Globus pallidus (tissue), 1 donor: Measurements from ENCODE around the gene APCDD1L.

Experiments
- DNase-seq: peaks from one replicate; pipeline ENCODE4 v3.0.0-alpha.2; 2015; ENCODE audit warnings: low spot score

The APCDD1L gene

DNA sequence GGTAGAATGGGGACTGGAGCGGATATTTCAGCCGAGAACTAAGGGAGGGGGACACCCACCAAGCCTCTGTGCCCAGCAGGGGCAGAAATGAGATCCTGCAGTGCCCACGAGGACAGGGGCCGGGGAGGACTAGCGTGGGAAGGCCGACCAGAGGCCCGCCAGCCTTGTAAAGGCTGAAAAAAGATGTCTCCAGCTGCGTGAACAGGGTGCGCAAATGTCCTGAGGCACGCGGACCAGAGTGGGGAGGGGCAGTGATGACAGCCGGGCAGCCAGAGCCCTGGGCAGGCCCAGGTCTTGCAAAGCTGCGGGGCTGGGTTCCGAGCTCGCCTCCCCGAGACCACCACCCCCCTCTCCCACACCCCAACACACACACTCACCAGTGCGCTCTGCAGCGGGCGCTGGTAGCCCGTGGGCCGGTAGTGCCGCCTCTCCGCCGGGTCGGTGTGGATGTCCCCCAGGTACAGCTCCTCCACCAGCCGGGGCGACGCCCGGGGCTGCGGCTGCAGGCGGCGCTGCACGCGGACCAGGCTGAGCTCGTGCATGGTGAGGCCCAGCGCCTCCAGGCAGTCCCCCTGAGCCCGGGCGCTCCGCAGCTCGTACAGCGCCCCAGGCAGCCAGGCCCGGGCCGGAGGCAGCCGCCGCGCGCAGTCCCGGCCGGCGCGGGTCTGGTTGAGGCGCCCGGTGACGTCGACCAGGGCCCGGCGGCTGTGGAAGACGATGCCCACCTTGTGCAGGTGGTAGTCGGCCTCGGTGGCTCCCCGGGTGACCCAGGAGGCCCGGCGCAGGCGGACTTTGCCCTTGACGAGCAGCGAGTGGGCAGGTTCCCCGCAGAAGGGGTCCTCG is 48.2 kb downstream of the APCDD1L start:
- DNase-seq: no peak

DNA sequence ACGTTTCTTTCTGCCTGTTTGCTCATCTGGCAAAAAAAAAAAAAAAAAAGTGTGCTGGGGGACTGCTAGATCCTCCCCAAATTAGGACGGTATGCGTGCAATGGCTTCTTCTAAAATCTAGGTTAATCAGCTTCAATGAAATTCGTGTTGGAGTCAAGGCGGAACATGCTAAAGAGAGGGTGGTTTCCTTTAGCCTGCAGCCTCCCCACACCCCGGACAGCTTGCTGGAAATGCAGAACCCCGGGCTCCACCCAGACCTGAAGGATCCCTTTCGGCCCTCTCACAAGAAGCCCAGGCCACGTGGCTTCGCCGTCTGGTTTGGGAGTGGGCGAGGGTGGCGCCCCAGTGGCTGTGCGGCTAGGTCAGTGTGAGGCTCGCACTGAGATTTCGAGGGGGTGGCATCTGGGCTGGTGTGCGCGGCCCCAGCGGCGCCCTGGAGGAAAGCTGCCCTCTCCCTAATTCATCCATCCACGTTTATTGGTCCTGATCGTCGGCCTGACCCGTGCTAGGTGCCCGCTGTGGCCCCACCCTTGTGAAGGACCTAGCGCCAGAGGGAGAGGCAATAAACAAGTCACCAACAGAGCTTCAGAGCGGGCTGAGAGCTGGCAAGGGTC is 49.0 kb downstream of the APCDD1L start:
- no peak for DNase-seq

DNA sequence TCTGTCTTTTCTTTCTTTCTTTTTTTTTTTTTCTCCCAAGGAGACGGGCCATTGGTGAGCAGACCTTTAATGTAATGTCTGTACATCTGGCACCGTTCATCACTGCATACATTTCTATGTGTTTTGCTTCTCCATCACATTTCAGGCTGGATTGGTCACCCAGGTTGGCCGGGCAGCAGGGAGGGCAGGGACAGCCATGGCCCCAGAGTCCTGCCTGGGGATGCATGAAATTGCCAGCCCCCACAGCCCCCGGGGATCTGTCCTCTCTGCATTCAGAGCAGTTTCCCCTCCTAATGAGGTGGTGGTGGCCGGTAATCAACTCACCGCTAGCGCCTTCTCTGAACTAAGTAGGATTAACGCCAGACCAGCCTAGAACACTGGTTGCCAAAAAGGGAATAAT is 50.4 kb downstream of the APCDD1L start:
- no peak for DNase-seq

DNA sequence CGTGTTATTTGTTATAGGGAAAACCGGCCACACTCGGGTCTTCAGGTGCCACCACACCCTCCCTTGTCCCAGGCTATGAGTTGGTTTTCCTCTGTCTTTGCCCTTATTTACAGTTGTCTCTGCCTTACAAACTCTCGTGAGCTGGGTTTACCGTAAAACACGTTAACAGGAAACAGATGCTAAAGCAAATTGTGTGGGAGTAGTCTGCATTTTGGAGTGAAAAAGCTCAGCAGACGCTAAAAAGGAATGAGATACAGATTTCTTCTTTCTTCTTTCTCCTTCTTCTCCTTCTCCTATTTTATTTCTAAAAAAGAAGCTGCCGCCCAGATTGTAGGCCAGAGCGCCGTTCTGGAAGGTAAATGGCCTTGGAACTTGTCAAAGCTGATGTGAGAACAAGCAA is 51.9 kb downstream of the APCDD1L start:
- DNase-seq: no peak

DNA sequence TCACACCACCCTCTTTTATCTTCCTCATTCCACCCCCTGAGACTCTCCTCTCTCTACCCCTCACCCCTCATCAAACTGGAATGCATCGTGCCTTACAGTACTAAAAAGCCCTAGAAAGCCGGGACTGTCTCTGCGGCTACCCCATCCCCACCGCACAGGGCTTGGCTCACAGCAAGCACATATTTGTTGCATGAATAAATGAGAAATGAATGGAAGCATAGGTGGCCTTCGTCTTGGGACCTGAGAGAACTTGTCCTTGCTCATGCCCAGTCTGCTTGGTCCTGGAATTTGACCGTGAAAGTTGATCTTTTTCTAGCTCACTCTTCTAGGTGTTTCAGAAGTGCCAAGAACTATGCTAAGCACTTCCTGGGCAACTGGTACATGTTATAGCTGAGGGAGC is 53.3 kb downstream of the APCDD1L start:
- no peak for DNase-seq

DNA sequence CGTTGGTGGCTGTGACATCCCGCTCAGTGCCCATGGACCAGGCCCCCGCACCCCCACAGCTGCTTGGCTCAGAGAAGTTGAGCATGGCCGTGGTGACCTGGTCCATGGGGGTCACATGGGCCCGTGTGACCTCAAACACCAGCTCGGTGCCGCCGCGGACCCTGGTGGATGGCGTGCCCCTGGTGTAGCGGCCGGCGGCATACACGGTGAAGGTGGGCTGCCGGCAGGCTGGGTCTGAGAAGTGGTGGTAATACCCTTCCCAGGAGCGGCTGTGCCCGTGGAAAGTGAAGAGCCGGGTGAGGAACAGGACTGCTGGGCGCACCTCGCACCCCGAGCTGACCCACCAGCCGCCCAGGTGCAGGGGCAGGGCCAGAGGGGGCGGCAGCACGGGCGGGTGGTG is 54.1 kb downstream of the APCDD1L start:
- DNase-seq: no peak

DNA sequence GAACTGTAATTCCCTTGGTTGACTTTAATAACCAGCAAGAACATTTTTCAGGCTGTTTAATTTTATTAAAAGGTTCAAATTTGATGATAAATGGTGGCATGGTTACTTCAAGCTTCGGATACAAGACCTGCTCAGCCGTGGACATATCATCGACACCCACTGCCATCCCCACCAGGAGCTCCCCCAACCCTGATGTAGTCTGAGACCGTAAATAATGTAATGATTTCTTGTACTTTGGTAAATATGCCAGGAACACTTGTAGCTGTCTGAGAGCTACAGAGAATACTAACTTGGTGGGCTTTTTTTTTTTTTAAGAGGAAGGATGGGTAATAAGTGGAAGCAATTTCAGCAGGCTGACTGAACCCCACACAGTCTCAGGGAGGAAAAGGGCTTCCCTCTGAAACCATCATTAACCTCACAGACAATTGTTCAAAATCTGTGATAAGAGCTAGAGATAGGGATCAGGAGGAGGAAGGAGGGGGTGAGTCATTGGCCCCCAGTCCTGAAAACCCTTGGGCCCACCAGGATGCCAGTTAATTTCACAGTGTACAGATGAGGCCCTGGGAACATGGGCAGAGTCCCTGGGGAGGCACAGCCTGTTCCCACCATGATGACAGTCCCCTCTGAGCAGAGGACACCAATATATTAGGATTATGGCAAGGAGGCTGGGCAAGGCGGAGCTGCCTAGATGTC is 56.0 kb downstream of the APCDD1L start:
- no peak for DNase-seq

DNA sequence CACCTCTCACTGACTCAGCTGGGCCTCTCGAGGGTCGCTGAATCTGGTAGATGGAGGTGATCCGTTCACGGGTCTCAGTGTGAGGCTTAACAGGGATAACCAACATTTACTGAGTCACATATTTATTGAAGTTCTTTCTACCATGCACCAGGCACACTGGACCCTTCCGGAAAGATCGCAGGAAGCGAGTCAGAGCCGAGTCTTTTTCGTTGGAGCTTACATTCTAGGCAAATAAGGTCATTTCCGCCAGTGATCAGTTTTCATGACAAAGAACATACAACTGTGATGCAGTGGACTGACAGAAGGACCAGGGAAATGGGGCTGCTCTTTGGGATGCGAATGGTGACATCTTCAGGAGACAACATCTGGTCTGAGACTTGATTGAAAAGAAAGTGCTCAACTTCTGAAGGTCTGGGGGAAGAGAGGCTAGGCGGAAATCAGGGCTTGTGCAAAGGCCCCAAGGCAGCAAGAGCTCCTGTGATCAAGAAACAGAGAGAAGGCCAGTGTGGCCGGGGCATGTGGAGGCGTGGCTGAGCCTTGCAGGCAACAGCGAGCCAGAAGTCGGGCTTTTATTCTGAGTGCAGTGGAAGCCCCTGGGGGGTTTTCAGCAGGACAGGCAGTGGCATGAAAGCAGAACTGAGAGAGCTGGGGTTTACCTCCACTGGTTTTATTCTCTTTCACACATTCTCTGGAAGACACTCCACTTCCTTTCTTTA is 56.7 kb downstream of the APCDD1L start:
- no peak for DNase-seq

DNA sequence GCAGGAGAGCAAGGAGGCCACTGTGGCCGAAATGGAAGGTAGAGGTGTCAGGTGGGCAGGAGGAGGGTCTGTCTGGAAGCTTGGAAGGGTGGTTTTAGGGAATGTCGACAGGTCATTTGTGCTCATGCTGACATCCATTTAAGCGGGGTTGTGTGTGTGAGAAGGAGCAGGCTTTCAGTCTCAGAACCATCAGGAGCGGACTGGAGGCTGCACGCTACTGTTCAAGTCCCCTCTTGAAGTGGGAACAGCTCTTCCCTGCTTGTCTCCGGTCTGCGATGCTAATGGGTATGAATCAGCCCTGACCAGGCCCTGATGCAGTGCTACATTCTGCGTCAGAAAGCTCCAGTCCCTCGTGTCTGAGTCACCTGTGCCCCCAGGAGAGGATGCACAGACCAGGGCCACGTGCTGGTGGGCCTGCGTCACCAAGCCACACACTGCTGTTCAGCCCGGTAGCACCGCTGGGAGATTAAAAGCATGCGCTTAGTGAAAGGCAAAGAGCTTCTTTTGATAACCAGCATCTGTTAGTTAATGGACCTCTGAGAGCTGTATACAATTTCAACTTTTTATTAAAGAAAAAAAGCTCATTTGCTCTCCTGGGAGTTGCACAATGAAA is 58.0 kb downstream of the APCDD1L start:
- DNase-seq: no peak

DNA sequence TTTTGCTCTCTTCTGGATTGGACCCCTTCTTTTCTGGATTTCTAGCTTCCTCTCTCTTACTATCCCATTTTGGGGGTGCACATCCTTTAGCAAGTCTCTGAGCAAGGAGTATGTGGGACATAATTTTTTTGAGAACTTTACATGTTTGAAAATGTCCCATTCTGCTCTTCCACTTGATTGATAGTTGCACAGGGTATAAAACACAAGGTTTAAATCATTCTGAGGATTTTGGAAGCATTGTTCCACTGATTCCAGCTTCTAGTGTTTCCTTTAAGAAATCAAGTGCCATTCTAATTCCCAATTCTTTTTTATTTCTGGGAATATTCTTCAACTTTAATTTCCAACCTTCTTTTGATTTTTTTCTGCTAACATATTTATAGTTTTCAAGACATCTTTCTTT is 60.7 kb downstream of the APCDD1L start:
- DNase-seq: no peak

DNA sequence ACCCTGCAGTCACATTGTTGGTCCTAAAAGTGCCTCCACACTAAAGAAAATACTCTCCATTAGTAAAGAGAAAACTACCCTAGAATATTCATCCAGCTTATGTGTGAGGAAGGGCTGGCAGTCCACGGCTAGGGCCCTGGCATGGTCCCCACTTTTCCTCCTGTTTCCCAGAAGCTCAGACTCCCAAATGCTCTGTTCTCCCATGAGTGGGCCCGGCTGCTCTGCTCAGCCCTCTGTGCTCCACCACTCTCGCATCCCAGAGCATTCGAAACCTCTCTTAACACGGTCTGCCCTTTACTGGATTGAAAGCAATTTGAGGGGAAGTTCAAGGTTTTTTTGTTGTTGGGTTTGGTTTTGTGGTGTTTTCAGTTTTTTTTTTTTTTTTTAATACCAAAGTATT is 61.8 kb downstream of the APCDD1L start:
- DNase-seq: no peak

DNA sequence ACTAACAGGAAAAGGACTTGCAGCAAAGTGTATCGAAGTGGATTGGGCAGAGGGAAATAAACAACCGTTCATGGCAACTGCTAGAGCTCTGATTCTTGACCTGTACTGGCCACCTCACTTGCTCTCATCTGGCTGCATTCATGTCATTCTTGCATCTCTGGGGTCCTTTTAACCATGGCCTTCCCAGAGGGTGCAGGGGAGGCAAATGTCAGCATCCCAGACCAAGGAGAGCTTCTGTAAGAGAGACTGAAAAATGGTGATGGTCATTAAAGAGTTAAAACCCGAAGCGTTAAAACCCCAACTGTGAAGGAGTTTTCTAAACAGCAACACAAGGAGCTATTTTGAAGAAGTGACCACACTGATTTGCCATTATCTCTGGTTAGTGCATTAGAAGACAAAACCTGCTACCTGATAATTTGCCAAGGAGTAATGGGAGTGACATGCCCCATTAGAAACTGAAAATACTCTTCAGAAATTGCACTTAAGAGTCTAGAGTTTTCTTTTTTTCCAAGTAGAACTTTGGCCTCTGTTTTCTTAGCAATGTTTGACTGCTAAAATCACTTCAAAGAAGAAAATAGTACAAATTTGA is 62.4 kb downstream of the APCDD1L start:
- no peak for DNase-seq

DNA sequence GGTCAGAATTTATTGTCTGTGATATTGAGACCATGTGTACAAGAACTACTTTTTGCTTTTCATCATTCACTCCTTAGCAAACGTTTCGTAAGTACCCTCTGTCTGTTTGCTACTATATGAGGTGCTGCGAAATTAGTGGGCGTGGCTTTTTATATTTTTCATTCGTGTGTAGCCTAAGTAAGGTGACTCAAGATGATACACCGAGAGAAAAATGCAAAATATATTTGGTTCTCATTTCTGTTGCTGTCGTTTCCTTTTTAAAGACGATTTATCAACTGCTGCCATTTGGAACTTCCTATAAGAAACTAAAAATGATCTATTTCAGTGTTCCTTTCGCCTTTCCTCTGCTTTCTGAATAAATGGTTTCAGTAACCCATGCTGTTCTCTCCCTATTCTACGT is 64.9 kb downstream of the APCDD1L start:
- DNase-seq: no peak

DNA sequence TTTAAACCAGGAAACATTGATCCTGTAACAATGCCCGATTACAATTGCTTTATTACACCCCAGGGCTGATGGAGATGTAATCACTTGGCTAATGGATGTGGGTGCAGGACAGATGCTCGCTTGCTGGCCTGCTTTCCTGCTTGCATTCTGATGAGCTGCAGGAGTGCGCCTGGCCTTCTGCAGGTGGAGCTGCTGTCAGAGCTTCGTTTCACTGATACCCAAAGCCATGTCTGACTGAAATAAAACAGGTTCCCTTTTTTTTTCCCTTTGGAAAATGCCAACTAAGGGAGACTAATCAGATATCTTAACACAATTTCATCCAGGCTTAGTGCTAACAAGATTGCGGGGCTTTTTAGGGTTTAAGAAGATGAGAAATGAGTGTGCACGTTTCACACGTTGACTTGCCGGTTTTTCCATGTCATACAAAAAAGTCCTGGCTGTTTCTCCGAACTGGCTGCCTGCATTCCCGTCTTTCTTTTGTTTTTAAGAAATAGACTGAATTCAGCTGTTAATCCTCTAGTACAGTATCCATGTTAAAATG is 65.4 kb downstream of the APCDD1L start:
- DNase-seq: no peak

DNA sequence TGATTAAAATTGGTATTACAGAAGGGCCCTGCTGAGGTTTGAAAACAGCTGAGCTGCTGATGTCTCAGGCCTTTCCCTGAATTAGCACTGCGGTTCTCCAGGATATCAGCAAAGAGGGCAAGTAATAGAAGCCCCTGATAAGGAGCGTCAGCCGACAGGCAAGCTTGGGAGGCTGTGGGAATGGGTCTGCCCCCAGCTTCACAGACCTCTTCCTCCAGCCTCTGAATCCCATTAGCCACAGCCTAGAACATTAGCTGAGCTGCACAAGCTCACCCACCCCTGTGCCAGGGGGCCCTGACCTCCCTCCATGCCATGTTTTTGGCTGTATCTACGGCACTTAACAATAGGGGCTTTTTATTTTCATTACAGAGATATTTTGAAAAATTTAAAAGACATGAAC is 66.2 kb downstream of the APCDD1L start:
- no peak for DNase-seq

DNA sequence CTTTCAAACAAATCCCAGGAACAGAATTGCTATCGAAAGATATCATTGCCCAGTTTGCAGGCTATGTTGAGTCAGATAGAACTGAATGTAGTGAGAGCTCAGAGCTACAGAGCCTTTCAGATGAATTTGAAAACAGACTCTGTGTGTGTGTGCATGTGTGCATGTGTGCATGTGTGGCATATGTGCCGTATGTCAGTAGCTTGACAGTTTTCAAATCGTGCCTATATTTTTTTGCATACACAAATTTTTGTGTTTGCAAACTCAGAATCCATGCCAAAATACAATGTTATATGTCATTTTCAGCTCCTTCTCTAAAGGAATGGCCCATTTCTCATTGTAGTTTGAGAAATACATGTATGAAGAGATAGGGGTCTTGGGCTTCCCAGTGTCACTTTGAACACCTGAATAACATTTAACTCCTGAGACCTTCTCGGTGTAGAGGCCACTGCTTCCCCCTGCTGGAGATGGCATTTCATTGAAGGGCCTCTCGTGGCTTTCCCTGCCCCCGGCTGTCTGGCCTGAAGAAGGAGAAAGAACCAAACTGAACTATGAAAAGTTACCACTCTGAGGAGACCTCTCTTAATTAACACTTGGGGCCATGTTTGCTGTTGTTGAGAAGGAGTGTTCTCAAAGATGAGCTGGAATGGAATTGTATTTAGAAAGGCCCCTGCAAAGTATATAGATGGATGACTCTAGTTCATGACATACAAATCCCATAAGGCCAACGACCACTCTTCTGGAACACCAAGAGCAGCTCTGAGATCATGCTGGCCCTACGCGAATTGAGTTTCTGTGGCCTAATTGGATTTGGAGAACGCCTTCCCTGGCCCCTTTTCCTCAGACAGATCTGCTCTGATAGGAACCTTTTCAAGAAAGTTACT is 67.4 kb downstream of the APCDD1L start:
- DNase-seq: peak; percentile 20

DNA sequence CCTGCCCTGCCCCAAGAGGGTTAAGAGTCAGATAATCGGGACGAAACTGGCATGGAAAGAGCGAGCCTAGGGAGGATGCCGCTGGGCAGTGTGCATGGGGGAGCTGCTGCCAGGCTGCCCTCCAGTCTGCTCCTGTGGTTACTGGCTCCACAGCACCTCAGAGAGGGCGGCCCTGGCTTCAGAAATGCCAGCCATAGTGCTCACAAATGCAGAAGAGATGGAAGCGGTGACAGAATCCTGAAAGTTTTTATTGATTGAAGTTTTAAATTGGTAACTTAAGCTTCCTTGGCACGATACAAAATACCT is 68.3 kb downstream of the APCDD1L start:
- no peak for DNase-seq

DNA sequence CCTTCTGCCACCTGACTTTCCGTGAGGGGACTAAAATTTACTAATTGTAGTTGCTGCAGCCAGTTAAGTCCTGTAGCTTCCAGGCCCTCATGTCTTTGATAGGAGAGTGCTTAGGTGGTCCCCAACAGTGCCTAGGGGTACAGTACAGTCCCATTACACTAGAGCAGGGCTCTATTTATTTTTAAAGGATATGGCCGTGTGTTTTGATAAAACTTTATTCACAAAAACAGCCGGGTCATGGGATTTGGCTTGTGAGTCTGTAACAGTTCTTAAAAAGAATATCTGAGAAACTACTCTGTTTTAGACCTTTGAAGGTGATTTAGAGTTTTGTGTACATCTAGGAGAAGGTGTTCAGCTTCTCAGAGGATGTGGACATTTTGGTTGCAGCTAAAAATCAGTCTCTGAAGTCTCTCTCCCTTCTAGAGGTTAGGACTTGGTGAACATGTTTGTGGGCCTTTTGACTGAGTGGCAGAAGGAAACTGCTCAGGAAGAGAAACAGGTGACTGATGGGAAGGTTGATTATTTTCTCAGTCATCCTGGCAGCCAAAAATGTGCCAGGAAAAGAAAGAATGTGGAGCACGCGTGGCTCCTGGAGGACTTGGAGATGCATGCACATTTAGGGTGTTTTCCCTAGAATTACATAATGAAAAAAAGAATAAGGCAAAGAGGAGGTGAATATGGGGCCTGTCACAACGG is 68.8 kb downstream of the APCDD1L start:
- no peak for DNase-seq

DNA sequence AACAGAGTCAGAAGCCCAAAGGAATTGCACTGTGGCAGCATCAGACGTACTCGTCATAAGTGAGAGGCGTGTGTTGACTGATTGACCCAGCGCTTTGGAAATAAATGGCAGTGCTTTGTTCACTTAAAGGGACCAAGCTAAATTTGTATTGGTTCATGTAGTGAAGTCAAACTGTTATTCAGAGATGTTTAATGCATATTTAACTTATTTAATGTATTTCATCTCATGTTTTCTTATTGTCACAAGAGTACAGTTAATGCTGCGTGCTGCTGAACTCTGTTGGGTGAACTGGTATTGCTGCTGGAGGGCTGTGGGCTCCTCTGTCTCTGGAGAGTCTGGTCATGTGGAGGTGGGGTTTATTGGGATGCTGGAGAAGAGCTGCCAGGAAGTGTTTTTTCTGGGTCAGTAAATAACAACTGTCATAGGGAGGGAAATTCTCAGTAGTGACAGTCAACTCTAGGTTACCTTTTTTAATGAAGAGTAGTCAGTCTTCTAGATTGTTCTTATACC is 70.4 kb downstream of the APCDD1L start:
- DNase-seq: no peak

DNA sequence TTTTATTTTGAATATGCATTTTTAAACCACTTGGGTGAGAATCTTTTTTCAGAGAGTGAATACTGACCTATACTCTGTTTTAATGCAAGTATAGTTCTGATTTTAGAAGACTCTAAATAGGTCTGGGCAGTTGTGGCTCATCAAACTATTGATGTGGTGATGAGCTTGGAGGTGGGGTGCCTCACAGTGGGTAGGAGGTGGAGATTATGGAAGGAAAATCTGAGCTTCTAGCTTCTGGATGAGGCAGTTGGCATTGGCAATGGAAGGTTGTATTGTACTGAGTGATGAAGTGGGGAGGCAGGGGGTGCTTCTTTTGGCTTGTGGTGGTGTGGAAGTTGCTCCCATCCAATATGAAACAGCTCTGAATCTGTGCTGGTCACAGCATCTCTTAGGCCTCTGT is 73.5 kb downstream of the APCDD1L start:
- no peak for DNase-seq
